Esophagus squamous epithelium (tissue), 5 donors: ENCODE measurements around the gene ZFP14. TPM values are rescaled to one million over a fixed set of nuclear protein-coding genes. Genes with fewer than 3 reads are reported as not detected.

ENCODE experiments used
- DNase-seq: peaks from one replicate; lab custom pipeline; 2025; lab: John Stamatoyannopoulos, UW
- H3K27ac ChIP-seq, 4 donors: fragments of 200-600 bp; sonication (generic); one replicate each; pipeline ENCODE4 v1.5.1; 2016 to 2019; ENCODE audit warnings: mild to moderate bottlenecking in 1 of 4
- H3K27me3 ChIP-seq, 4 donors: fragments of 200-600 bp; sonication (generic); 1 replicate in 3 of 4; 2 replicates in 1 of 4; pipeline versions ENCODE4 v1.5.1 to v1.6.0; 2017 to 2021; ENCODE audit warnings: antibody characterized with exemption in 1 of 4
- H3K36me3 ChIP-seq, 3 donors: fragments of 200-600 bp; sonication (generic); one replicate each; pipeline ENCODE4 v1.5.1; 2016 to 2019
- H3K4me1 ChIP-seq, 3 donors: fragments of 200-600 bp; sonication (generic); one replicate each; pipeline ENCODE4 v1.5.1; 2017 to 2019
- H3K4me3 ChIP-seq, 4 donors: fragments of 200-600 bp; sonication (generic); 1 replicate in 3 of 4; 2 replicates in 1 of 4; pipeline ENCODE4 v1.5.1; 2016 to 2019; ENCODE audit warnings: mild to moderate bottlenecking in 2 of 4, moderate library complexity in 1 of 4
- H3K9me3 ChIP-seq, 3 donors: fragments of 200-600 bp; sonication (generic); one replicate each; pipeline ENCODE4 v1.5.1; 2016 to 2019
- CTCF ChIP-seq, 6 experiments: fragments of 450-650 bp in 4 of 6; fragments of 200-600 bp in 2 of 6; sonication (generic) in 2 of 6; IDR thresholded peaks; one replicate each; pipeline ENCODE4 v1.5.1; 2016 to 2019; ENCODE audit warnings: antibody characterized with exemption in 6 of 6, mild to moderate bottlenecking in 4 of 6, moderate library complexity in 4 of 6
- POLR2A ChIP-seq, 4 donors: fragments of 450-650 bp; IDR thresholded peaks; one replicate each; pipeline ENCODE4 v1.6.1; 2017; ENCODE audit warnings: antibody characterized with exemption in 4 of 4, mild to moderate bottlenecking in 4 of 4, moderate library complexity in 3 of 4
- WGBS, 2 donors: methylation state at CpG; one replicate each; pipeline ENCODE4 v1.1.5; 2018; 5-methylcytosine and 5-hydroxymethylcytosine counted together
- intact Hi-C: fragments of 100-400 bp; cut with DNase I; formaldehyde crosslinking; loops from one replicate; pipeline ENCODE4 v1.15.0; 2022
- total RNA-seq, 4 donors: library from RNA; depleted of rRNA; stranded (reverse); fragments of >200 nt; gene quantifications; one replicate each; pipeline ENCODE4 v1.1.0, GENCODE V29; 2016
- donor health status: DM: yes; HTN: yes; CAD: no.

The ZFP14 gene
- total RNA-seq, 4 donors from 2014 or later: 0.88 to 4.0 (median 2.0) TPM

GRCh38 chr19:36401475-36401874 is 22.5 kb upstream of the ZFP14 start:
- no peak overlapping the region for H3K4me3 ChIP-seq
- no peaks in the 10 kb centered on the region for H3K4me1 ChIP-seq
- no peaks in the 10 kb centered on the region for H3K27me3 ChIP-seq
- intact Hi-C loops: no loop called here
- peaks cover 0 to 98% (median 7%) of the 10 kb centered on the region in 3 donors for H3K36me3 ChIP-seq
- 67 to 84% methylated on average over 7 of the region's 7 CpGs for WGBS, 2 donors
- no peak for TF ChIP-seq POLR2A (IDR thresholded peaks at IDR 0.05)
- TF ChIP-seq CTCF (IDR thresholded peaks at IDR 0.05): no peak
- H3K9me3 ChIP-seq: peaks cover 0 to 58% (median 2%) of the 10 kb centered on the region in 3 donors
- H3K27ac ChIP-seq: no peak overlapping the region
- no peak for DNase-seq

- WGBS, 2 donors: 92 to 93% methylated on average over 3 of the region's 3 CpGs
- Histone ChIP-seq H3K27ac (no peak overlapping the region), H3K4me1 (no peaks in the 10 kb centered on the region), H3K4me3 (no peak overlapping the region), H3K27me3 (no peaks in the 10 kb centered on the region), H3K36me3 (peaks cover 0 to 98% (median 2%) of the 10 kb centered on the region in 3 donors), H3K9me3 (peaks cover 0 to 76% (median 24%) of the 10 kb centered on the region in 3 donors)
- intact Hi-C loops: no loop called here
- TF ChIP-seq CTCF (IDR thresholded peaks at IDR 0.05) (no peak), POLR2A (IDR thresholded peaks at IDR 0.05) (no peak)
- DNase-seq: no peak
Measured at GRCh38 chr19:36398571-36398970, 19.6 kb upstream of the ZFP14 start.

- H3K4me1 ChIP-seq: no peaks in the 10 kb centered on the region
- intact Hi-C loops: no loop called here
- no peak overlapping the region for H3K4me3 ChIP-seq
- no peak for DNase-seq
- peaks cover 0 to 62% (median 12%) of the 10 kb centered on the region in 3 donors for H3K36me3 ChIP-seq
- WGBS, 2 donors: 92 to 96% methylated on average over 11 of the region's 11 CpGs
- no peaks in the 10 kb centered on the region for H3K27me3 ChIP-seq
- no peak for TF ChIP-seq CTCF (IDR thresholded peaks at IDR 0.05)
- no peak for TF ChIP-seq POLR2A (IDR thresholded peaks at IDR 0.05)
- peaks cover 14 to 97% (median 59%) of the 10 kb centered on the region in 3 donors for H3K9me3 ChIP-seq
- H3K27ac ChIP-seq: no peak overlapping the region
Measured at GRCh38 chr19:36392916-36393673, 14.1 kb upstream of the ZFP14 start.

GRCh38 chr19:36379510-36379819 is 464 bp upstream of the ZFP14 start:
- peaks cover 0 to 21% (median 9%) of the 10 kb centered on the region in 3 donors for H3K4me1 ChIP-seq
- intact Hi-C loops: no loop called here
- 18 to 96% methylated on average over 2 to 3 of the region's 10 CpGs for WGBS, 2 donors
- no peaks in the 10 kb centered on the region for H3K27me3 ChIP-seq
- no peaks in the 10 kb centered on the region for H3K36me3 ChIP-seq
- peaks cover 0 to 6% (median 0%) of the 10 kb centered on the region in 3 donors for H3K9me3 ChIP-seq
- TF ChIP-seq POLR2A (IDR thresholded peaks at IDR 0.05) (no peak), CTCF (IDR thresholded peaks at IDR 0.05) (no peak)
- H3K4me3 ChIP-seq: peak overlapping the region; percentile 63 to 78 (median 70)
- peak overlapping the region; percentile 82 to 91 (median 88) for H3K27ac ChIP-seq
- DNase-seq: no peak

GRCh38 chr19:36377541-36378178 is 1.3 kb downstream of the ZFP14 start:
- no peak for DNase-seq
- intact Hi-C loops: no loop called here
- peak overlapping the region in 3 of 4 donors; percentile 63 to 78 (median 78) for H3K4me3 ChIP-seq

More at GRCh38 chr19:36377541-36378178, 1.3 kb downstream of the ZFP14 start:
- Histone ChIP-seq H3K4me1 (peaks cover 0 to 21% (median 9%) of the 10 kb centered on the region in 3 donors), H3K9me3 (peaks cover 0 to 16% (median 0%) of the 10 kb centered on the region in 3 donors), H3K36me3 (peaks cover 0 to 6% (median 0%) of the 10 kb centered on the region in 3 donors), H3K27ac (peak overlapping the region in 2 of 4 donors; percentile 87 to 91), H3K27me3 (no peaks in the 10 kb centered on the region)
- TF ChIP-seq CTCF (IDR thresholded peaks at IDR 0.05) (no peak), POLR2A (IDR thresholded peaks at IDR 0.05) (no peak)
- WGBS, 2 donors: 42 to 56% methylated on average over 9 to 10 of the region's 10 CpGs
